Parathyroid adenoma (tissue), 2 donors: ENCODE results near the gene CCDC73.

Experiments used
- H2AFZ ChIP-seq: fragments of 300-600 bp; sonication (generic); one replicate; pipeline ENCODE4 v1.7.0; 2017; ENCODE audit warnings: antibody characterized with exemption, mild to moderate bottlenecking
- H3K27ac ChIP-seq: fragments of 300-600 bp; sonication (generic); one replicate; pipeline ENCODE4 v1.7.0; 2017
- H3K27me3 ChIP-seq: fragments of 300-600 bp; sonication (generic); one replicate; pipeline ENCODE4 v1.7.0; 2017; ENCODE audit warnings: low read length; ENCODE audit not compliant: control insufficient read depth, insufficient read depth
- H3K36me3 ChIP-seq: fragments of 300-600 bp; sonication (generic); one replicate; pipeline ENCODE4 v1.7.0; 2017; ENCODE audit warnings: low read length; ENCODE audit not compliant: control insufficient read depth, insufficient read depth
- H3K4me1 ChIP-seq: fragments of 300-600 bp; sonication (generic); one replicate; pipeline ENCODE4 v1.7.0; 2017; ENCODE audit warnings: control low read depth
- H3K4me2 ChIP-seq: fragments of 300-600 bp; sonication (generic); one replicate; pipeline ENCODE4 v1.7.0; 2017; ENCODE audit warnings: low read length
- H3K4me3 ChIP-seq: fragments of 300-600 bp; sonication (generic); one replicate; pipeline ENCODE4 v1.7.0; 2017; ENCODE audit warnings: low read depth, low read length
- H3K79me2 ChIP-seq: fragments of 300-600 bp; sonication (generic); one replicate; pipeline ENCODE4 v1.7.0; 2017; ENCODE audit warnings: control low read depth
- H3K9ac ChIP-seq: fragments of 300-600 bp; sonication (generic); one replicate; pipeline ENCODE4 v1.7.0; 2017; ENCODE audit warnings: mild to moderate bottlenecking
- H3K9me3 ChIP-seq: fragments of 300-600 bp; sonication (generic); one replicate; pipeline ENCODE4 v1.7.0; 2017; ENCODE audit warnings: low read length; ENCODE audit not compliant: control insufficient read depth
- CTCF ChIP-seq: fragments of 300-600 bp; sonication (generic); IDR thresholded peaks from one replicate; pipeline ENCODE4 v1.7.0; 2017; ENCODE audit warnings: antibody characterized with exemption, mild to moderate bottlenecking
- donor health status: primary hyperparathyroidism.

Gene CCDC73

DNA sequence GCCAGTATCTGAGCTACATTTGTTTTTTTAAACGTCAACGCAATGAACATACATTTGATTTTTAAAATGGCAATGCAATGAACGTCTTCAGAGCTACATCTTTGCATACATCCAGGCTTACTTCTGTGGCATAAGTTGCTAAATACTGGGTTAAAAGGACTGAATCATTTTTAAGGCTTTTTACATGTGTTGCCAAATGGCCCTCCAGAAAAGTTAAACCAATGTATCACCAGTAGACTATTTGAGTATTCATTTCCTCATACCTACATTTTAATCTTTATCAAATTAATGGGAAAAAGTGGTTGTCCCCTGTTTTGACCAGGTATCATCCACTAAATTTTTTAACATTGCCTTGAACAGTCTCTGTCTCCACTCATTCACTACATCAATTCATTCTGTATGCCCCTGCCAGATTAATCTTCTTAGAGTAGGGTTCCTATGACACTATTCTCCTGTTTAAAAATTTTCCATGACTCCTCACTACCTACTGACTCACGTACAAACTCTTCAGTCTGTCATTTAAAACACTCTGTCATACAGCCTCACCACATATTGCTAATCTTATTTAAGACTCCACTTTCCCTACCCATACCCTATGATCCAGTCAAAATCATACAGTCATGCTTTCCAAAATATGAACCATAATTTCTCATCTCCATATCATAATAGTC is 22.9 kb upstream of the CCDC73 start:
- Histone ChIP-seq H3K27ac (no peak overlapping the region), H3K4me2 (no peak overlapping the region), H3K4me1 (no peaks in the 10 kb centered on the region), H3K36me3 (no peaks in the 10 kb centered on the region), H2AFZ (no peak overlapping the region), H3K79me2 (no peaks in the 10 kb centered on the region), H3K9ac (no peak overlapping the region), H3K27me3 (no peaks in the 10 kb centered on the region), H3K9me3 (no peaks in the 10 kb centered on the region), H3K4me3 (no peak overlapping the region)
- no peak for TF ChIP-seq CTCF

GRCh38 chr11:32809313-32809712 is 14.9 kb upstream of the CCDC73 start:
- Histone ChIP-seq H3K9me3 (no peaks in the 10 kb centered on the region), H3K79me2 (no peaks in the 10 kb centered on the region), H3K4me2 (no peak overlapping the region), H3K36me3 (no peaks in the 10 kb centered on the region), H3K27ac (no peak overlapping the region), H2AFZ (no peak overlapping the region), H3K9ac (no peak overlapping the region), H3K4me3 (no peak overlapping the region), H3K27me3 (no peaks in the 10 kb centered on the region), H3K4me1 (no peaks in the 10 kb centered on the region)
- peak; percentile 38 for TF ChIP-seq CTCF

- H3K79me2 ChIP-seq, result no peaks in the 10 kb centered on the region
- no peak overlapping the region for H3K4me3 ChIP-seq
- H3K27me3 ChIP-seq, result no peaks in the 10 kb centered on the region
- TF ChIP-seq CTCF, result no peak
- no peaks in the 10 kb centered on the region for H3K36me3 ChIP-seq
- H3K4me1 ChIP-seq, result no peaks in the 10 kb centered on the region
- H3K27ac ChIP-seq, result no peak overlapping the region
- H3K9me3 ChIP-seq, result no peaks in the 10 kb centered on the region
- no peak overlapping the region for H3K4me2 ChIP-seq
- H3K9ac ChIP-seq, result no peak overlapping the region
- no peak overlapping the region for H2AFZ ChIP-seq
Observed at GRCh38 chr11:32796425-32796824, 2.0 kb upstream of the CCDC73 start.

DNA sequence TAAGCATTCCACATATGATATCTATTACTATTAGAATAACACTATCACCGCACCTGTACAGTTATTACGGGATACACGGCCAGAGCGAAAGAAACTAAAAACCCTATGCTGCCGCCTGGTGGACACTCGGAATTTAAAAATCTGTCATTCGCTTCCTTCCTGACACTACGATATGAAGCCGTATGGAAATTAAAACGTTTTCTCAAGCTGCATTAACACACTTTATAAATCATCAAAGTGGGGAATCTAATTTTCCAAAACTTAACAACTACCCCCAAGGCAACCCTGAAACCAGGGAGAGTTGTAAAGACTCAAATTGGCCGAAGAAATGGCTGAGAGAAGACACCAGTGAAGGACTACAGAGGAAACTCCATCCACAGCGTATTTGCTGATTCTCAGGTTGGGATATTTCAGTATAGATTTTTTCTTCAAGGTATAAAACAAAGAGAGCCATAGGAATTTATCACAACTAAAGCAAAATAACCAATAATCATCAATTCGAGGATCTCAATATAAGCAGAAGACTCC is 1.4 kb downstream of the CCDC73 start:
- Histone ChIP-seq H3K36me3 (no peaks in the 10 kb centered on the region), H3K9ac (no peak overlapping the region), H3K27ac (no peak overlapping the region), H3K4me3 (no peak overlapping the region), H3K27me3 (no peaks in the 10 kb centered on the region), H3K9me3 (no peaks in the 10 kb centered on the region), H3K79me2 (no peaks in the 10 kb centered on the region), H3K4me1 (no peaks in the 10 kb centered on the region), H2AFZ (peak overlapping the region; percentile 64), H3K4me2 (peak overlapping the region; percentile 58)
- peak; percentile 56 for TF ChIP-seq CTCF
